Esophagus squamous epithelium (tissue), 5 donors: ENCODE data around the gene RGS5. TPM values are rescaled to one million over a fixed set of nuclear protein-coding genes. Genes with fewer than 3 reads are reported as not detected.

Source experiments
- DNase-seq: peaks from one replicate; lab custom pipeline; 2025; lab: John Stamatoyannopoulos, UW
- H3K27ac ChIP-seq, 4 donors: fragments of 200-600 bp; sonication (generic); one replicate each; pipeline ENCODE4 v1.5.1; 2016 to 2019; ENCODE audit warnings: mild to moderate bottlenecking in 1 of 4
- H3K27me3 ChIP-seq, 4 donors: fragments of 200-600 bp; sonication (generic); 1 replicate in 3 of 4; 2 replicates in 1 of 4; pipeline versions ENCODE4 v1.5.1 to v1.6.0; 2017 to 2021; ENCODE audit warnings: antibody characterized with exemption in 1 of 4
- H3K36me3 ChIP-seq, 3 donors: fragments of 200-600 bp; sonication (generic); one replicate each; pipeline ENCODE4 v1.5.1; 2016 to 2019
- H3K4me1 ChIP-seq, 3 donors: fragments of 200-600 bp; sonication (generic); one replicate each; pipeline ENCODE4 v1.5.1; 2017 to 2019
- H3K4me3 ChIP-seq, 4 donors: fragments of 200-600 bp; sonication (generic); 1 replicate in 3 of 4; 2 replicates in 1 of 4; pipeline ENCODE4 v1.5.1; 2016 to 2019; ENCODE audit warnings: mild to moderate bottlenecking in 2 of 4, moderate library complexity in 1 of 4
- H3K9me3 ChIP-seq, 3 donors: fragments of 200-600 bp; sonication (generic); one replicate each; pipeline ENCODE4 v1.5.1; 2016 to 2019
- CTCF ChIP-seq, 6 experiments: fragments of 450-650 bp in 4 of 6; fragments of 200-600 bp in 2 of 6; sonication (generic) in 2 of 6; IDR thresholded peaks; one replicate each; pipeline ENCODE4 v1.5.1; 2016 to 2019; ENCODE audit warnings: antibody characterized with exemption in 6 of 6, mild to moderate bottlenecking in 4 of 6, moderate library complexity in 4 of 6
- POLR2A ChIP-seq, 4 donors: fragments of 450-650 bp; IDR thresholded peaks; one replicate each; pipeline ENCODE4 v1.6.1; 2017; ENCODE audit warnings: antibody characterized with exemption in 4 of 4, mild to moderate bottlenecking in 4 of 4, moderate library complexity in 3 of 4
- WGBS, 2 donors: methylation state at CpG; one replicate each; pipeline ENCODE4 v1.1.5; 2018; 5-methylcytosine and 5-hydroxymethylcytosine counted together
- intact Hi-C: fragments of 100-400 bp; cut with DNase I; formaldehyde crosslinking; loops from one replicate; pipeline ENCODE4 v1.15.0; 2022
- total RNA-seq, 4 donors: library from RNA; depleted of rRNA; stranded (reverse); fragments of >200 nt; gene quantifications; one replicate each; pipeline ENCODE4 v1.1.0, GENCODE V29; 2016
- donor health status: DM: yes; HTN: yes; CAD: no.

Gene RGS5
- total RNA-seq, 4 donors from 2014 or later, result 11.3 to 55.7 (median 23.3) TPM

DNA sequence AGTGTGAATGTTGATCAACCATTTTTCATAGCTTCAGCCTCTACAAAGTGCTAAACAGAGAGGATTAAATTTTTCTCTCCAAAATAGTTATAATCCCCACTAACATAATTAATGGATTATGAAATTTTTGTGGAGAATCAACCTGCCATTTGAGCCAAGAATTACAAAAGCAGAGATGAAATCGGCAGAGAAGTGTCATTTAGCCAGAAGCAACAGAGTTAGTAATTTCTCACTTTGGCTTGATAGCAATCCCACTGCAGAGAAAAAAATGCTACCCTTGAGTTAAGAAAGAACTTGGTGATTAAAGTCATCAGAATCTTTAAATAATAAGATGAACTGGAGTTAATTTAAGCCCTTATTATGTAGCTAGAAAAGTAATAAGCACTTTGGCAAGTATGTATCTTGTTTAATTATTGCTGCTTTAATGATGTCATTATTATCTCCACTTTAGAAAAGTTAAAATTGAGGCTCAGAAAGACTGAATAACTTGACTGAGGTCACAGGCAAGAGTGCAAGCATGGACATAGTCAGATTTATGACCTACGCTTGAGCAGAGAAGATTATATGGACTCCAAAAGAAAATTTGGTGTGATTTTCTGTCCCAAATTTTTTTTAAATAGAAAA lies 96.2 kb downstream of the RGS5 start:
- intact Hi-C loops, result no loop called here
- 36 to 47% methylated on average over 2 of the region's 2 CpGs for WGBS, 2 donors
- no peak overlapping the region for H3K27ac ChIP-seq
- TF ChIP-seq CTCF (IDR thresholded peaks at IDR 0.05) (no peak), POLR2A (IDR thresholded peaks at IDR 0.05) (no peak)
- H3K36me3 ChIP-seq, result no peaks in the 10 kb centered on the region
- H3K4me1 ChIP-seq, result peaks cover 0 to 3% (median 0%) of the 10 kb centered on the region in 3 donors
- H3K4me3 ChIP-seq, result no peak overlapping the region
- no peak for DNase-seq
- H3K9me3 ChIP-seq, result peaks cover 0 to 7% (median 0%) of the 10 kb centered on the region in 3 donors
- peaks cover 0 to 8% (median 0%) of the 10 kb centered on the region in 4 donors for H3K27me3 ChIP-seq

DNA sequence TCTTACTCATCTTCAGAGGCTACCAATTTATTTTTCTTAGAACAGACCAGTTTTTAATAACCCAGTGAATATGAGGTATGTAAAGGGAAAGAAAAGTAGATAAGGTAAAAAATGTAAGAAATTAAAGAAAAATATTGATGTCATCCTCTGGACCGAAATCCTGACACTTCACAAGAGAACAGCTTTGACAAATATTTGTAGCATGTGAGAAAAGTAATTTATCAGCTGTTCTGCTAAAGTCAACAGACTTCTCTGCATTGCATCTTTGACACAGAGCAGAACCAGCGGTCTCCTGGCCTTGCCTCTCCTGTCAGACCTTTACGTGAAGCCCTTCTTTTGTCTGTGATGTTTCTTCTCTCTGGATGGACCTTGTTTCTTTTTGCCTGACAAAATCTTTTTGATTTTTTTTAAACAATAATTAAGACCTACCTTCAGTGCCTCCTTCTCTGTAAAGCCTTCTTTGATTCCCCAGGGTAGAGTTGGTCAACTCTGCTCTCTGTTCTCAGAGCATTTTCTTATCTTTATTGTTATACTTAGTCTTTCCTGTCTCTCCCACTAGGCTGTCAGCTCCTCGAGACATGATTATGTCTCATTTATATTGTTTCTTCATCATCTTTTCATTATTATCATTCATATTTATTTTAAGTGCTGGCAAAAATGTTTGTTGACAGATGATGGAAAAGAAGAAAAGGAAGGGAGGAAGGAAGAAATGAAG lies 98.2 kb downstream of the RGS5 start:
- DNase-seq, result no peak
- peaks cover 0 to 3% (median 0%) of the 10 kb centered on the region in 3 donors for H3K4me1 ChIP-seq
- H3K27me3 ChIP-seq, result peaks cover 0 to 8% (median 0%) of the 10 kb centered on the region in 4 donors
- no peaks in the 10 kb centered on the region for H3K36me3 ChIP-seq
- intact Hi-C loops, result no loop called here
- peaks cover 0 to 4% (median 0%) of the 10 kb centered on the region in 3 donors for H3K9me3 ChIP-seq
- WGBS, 2 donors, result 41 to 55% methylated on average over 4 of the region's 4 CpGs
- H3K4me3 ChIP-seq, result no peak overlapping the region
- TF ChIP-seq CTCF (IDR thresholded peaks at IDR 0.05) (no peak), POLR2A (IDR thresholded peaks at IDR 0.05) (no peak)
- H3K27ac ChIP-seq, result no peak overlapping the region

DNA sequence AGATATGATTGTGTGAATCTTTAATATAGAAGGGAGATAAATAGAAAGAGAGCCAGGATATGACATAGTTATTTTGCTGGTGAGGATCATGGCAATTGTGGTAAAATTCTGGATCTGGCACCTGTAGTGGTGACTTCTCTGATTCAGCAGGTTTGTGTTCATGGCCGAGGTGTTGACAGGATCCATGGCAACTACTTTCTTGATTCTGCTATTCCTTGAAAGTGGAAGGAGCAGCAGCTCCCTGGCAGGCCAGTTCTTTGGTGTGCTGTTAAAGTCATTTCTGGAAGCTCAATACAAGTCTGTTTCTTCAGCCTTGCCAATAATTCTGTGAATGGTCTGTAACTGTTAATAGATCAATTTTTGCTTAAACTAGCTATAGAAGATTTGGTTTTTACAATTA lies 100.1 kb downstream of the RGS5 start:
- WGBS, 2 donors, result 30 to 40% methylated on average over 1 of the region's 1 CpG
- DNase-seq, result no peak
- H3K4me1 ChIP-seq, result peaks cover 0 to 3% (median 0%) of the 10 kb centered on the region in 3 donors
- H3K36me3 ChIP-seq, result no peaks in the 10 kb centered on the region
- H3K9me3 ChIP-seq, result no peaks in the 10 kb centered on the region
- TF ChIP-seq CTCF (IDR thresholded peaks at IDR 0.05) (no peak), POLR2A (IDR thresholded peaks at IDR 0.05) (no peak)
- intact Hi-C loops, result no loop called here
- H3K27me3 ChIP-seq, result peaks cover 0 to 8% (median 0%) of the 10 kb centered on the region in 4 donors
- no peak overlapping the region for H3K4me3 ChIP-seq
- H3K27ac ChIP-seq, result no peak overlapping the region

- no peak overlapping the region for H3K4me3 ChIP-seq
- peaks cover 0 to 7% (median 0%) of the 10 kb centered on the region in 3 donors for H3K4me1 ChIP-seq
- no peaks in the 10 kb centered on the region for H3K36me3 ChIP-seq
- TF ChIP-seq CTCF (IDR thresholded peaks at IDR 0.05) (no peak), POLR2A (IDR thresholded peaks at IDR 0.05) (no peak)
- no peak for DNase-seq
- no peak overlapping the region for H3K27ac ChIP-seq
- intact Hi-C loops, result no loop called here
- WGBS, 2 donors, result 67 to 86% methylated on average over 1 of the region's 1 CpG
- H3K9me3 ChIP-seq, result no peaks in the 10 kb centered on the region
- no peaks in the 10 kb centered on the region for H3K27me3 ChIP-seq
Observed at GRCh38 chr1:163095213-163095612, 107.5 kb downstream of the RGS5 start.

DNA sequence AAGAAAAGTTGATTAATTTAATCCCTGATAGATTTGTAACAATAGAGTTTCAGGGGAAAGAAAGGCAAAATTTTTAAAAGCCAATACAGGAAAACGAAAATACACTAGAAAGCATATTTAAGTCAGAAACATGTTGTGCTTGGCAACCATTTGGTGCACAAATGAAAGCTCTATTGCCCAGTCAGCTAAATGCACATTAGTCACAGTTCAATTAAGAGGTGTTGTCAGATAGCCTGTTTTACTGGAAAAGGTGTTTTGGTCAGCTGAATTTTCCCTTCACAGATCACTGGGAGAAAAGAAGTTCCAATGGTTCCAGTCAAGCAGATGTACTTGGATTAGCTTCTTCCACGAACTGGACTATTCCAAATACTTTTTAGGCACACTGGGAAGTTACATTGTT lies 108.1 kb downstream of the RGS5 start:
- intact Hi-C loops, result no loop called here
- Histone ChIP-seq H3K27me3 (no peaks in the 10 kb centered on the region), H3K36me3 (no peaks in the 10 kb centered on the region), H3K4me1 (peaks cover 0 to 7% (median 0%) of the 10 kb centered on the region in 3 donors), H3K9me3 (no peaks in the 10 kb centered on the region), H3K27ac (no peak overlapping the region), H3K4me3 (no peak overlapping the region)
- no peak for DNase-seq
- 40 to 48% methylated on average over 2 of the region's 2 CpGs for WGBS, 2 donors
- TF ChIP-seq POLR2A (IDR thresholded peaks at IDR 0.05), result no peak
- TF ChIP-seq CTCF (IDR thresholded peaks at IDR 0.05), result no peak
